GM18858 (cell line): ENCODE measurements around the gene RAB3A.

Source experiments
- ATAC-seq: cut with Tn5 transposase; IDR thresholded peaks from one replicate; pipeline ENCODE4 v1.9.1; 2021; ENCODE audit not compliant: unreplicated experiment

The RAB3A gene

DNA sequence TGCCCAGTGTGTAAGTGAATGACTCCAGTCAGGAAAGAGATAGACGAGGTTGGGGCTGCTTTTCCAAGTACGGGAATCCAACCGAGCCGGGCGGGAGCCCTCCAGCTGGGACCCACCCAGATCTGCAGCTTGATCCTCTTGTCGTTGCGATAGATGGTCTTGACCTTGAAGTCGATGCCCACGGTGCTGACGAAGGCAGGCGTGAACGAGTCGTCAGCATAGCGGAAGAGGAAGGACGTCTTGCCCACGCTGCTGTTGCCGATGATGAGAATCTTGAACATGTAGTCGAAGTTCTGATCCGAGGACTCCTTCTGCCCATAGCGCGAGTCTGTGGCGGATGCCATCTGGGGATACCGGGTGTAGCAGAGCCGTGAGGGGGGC, 1.5 kb downstream of the RAB3A start:
- no peak for ATAC-seq

DNA sequence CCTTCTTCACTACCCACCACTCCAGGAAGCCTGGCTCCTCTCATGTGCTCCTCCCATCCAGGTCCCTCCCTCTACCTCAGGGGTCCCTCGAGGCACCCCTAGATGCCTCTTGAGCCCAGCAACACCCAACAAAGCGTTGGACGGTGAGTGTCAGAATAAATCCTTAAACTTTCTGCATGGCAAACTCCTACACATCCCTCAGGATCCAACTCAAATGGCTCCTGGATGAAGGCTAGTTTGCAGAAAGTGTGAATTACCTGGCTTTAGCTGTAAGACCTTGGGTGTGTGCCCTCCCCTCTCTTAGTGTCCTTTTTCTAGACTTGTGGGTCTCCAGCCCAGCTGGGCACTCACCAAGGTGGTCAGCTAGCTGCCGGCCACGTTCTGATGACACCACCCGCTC, 5.5 kb downstream of the RAB3A start:
- ATAC-seq = no peak

DNA sequence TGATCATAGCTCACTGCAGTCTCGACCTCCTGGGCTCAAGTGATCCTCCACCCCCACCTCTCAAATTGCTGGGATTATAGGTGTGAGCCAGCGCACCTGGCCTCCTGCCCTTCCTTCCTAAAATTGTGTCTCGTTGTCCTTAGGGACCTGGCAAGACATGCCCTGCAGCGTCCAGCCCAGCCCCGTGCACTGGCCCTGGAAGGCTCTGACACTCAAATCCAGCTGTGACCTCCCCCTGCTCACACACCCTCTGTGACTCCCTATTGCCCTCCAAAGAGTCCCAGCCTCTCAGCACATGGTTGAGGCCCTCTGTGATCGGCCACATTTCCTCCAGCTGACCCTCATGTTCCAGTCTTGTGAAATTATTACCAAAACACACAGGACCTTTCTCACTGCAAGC, 5.9 kb downstream of the RAB3A start:
- no peak for ATAC-seq

DNA sequence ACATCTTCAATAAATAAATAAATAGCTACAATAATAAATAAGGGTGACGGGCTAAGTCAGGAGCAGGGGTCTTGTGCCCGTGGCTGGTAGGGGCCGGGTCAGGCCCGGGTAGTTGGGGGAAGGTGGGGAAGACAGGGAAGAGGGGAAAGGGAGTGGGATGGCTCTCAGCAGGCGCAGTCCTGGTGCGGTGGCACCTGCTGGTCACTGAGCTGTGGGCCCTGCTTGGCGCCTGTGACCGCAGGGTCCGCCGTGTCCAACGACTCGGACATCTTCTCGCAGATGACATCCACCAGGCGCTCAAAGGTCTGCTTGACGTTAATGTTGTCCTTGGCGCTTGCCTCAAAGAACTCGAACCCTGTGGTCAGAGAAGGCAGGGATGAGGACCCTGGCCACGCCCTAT, 6.5 kb downstream of the RAB3A start:
- no peak for ATAC-seq

DNA sequence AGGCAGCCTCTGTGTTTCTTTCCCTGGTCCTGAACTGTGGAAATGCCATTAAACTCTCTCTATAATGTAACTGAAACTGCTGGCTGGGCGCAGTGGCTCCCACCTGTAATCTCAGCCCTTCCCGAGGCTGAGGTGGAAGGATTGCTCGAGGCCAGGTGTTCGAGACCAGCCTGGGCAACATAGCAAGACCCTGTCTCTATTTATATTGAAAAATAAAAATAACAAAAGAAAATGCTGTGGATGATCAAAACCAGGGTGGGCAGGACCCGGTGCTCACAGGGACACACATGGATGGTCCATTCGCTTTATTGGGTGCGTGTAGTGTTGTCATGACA, 7.4 kb downstream of the RAB3A start:
- no peak for ATAC-seq

DNA sequence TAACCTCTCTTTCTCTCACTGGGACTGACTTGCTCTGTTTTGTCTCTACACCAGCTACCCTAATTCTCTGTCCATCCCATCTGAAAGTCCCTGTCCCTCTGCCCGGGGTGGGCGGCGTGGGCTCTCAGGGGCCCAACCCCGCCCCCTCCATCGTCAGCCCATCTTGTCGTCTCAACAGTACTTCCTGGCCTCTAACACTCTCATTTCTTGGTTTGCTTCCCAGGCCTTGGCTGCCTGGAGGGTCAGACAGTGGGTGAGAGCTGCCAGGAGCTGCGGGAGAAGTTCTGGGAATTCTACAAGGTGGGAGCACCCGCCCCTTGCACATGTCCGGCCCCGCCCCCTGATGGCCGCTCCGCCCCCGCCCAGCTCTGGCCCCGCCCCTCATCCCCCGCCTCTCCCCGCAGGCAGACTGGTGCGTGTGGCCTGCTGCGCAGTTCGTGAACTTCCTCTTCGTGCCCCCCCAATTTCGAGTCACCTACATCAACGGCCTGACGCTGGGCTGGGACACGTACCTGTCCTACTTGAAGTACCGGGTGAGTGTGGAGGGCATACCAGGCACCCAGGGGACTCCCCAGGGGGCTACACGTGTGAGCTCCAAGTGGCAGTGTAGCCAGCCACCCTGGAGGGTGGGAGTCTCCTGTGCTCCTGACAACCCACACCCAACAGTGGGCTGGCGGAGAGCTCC, 9.1 kb downstream of the RAB3A start:
- ATAC-seq = no peak

DNA sequence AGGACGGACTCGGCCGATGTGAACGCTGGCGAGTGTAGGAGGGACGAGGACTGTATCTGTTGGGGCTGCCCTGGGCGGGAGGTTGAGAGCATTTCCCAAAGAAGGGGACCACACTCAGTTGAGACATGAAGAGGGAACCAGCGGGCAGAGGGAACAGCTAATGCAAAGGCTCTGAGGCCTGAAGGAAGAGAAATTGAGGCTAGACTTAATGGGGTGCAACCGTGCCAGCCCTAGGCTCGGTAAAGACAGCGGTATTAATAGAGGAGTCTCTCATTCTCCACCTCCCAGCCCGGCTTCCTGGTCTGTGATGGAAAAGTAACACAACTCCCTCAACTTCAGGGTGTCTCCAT, 9.7 kb downstream of the RAB3A start:
- no peak for ATAC-seq

DNA sequence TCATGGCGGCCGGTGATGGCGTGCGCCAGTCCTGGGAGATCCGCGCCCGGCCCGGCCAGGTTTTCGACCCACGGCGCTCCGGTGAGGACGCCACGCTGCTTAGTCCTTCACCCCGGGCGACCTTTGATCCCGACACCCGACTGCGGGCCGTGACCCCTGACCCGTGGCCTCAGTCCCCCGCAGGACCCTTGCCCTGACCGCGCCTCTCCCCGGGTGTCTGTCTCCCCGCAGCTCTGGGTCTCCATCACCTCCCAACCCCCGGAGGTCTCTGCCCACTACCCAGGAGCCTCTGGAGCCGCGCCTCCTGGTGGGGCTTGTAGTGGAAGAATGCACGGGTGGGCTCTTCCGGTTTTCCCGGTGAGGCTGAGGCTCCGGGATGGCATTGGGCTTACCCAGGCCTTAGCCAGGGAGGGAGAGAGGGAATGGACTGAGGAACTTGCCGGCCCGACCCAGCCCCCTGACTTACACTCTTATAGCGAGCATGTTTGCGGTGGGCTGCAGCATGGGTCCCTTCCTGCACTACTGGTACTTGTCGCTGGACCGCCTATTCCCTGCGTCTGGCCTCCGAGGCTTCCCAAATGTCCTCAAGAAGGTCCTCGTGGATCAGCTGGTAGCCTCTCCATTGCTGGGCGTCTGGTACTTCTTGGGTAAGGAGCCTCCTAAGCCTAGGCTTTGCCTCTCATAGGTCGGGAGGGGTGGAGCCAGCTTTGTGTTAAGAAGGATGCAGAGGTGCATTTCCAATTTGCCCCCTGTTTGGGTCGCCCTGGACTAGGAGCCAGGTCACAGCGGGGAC, 10.3 kb downstream of the RAB3A start:
- ATAC-seq = no peak

DNA sequence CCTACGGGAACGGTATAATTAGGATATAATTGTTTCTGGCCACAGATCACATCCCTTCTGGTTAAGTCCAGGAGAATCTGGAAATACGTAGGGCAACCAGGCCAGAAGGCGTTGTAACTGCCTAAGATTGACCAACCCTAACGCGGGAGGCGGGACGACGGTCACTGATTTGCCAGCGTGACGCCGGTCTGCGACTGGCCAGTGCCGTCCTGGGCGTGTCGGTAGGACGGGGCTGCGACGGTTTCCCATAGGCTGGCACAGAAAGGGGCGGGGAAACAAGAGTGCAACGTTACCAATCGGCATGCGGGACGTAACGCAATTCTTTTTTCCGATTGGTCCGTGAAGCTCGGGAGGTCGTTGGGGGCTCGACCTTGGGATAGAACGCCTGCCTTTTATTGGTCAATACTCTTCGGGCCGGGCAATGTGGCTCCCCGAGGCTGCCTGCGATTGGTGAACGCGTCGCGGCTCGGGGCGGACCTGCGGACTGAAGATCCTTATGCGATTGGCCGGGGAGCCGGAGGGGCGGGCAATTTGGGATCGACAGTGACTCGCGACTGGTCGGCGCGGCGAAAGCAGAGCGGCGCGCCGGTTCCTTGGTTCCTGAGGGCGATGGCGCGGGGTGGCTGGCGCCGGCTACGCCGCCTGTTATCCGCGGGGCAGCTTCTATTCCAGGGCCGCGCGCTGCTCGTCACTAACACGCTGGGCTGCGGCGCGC, 11.0 kb downstream of the RAB3A start, which contains the start of gene MPV17L2:
Gene MPV17L2, plus strand, starts transcription at position 546 of the 715 bp plus-strand sequence. Its CDS starts 64 bp downstream, at position 610.
- ATAC-seq = peak; percentile 68

DNA sequence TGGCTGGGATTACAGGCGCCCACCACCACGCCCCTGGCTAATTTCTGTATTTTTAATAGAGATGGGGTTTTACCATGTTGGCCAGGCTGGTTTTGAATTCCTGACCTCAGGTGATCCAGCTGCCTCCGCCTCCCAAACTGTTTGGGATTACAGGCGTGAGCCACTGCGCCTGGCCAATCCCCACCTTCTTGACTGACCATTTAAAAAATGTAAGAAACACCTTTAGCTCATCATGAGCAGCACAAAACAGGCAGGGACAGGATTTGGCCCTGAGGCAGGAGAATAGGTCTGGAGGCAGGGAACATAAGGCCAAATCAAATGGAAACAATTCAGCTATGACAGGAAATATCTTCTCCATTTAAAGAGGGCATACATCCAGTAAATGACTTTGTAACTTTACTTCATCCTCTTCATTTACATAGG, 12.2 kb downstream of the RAB3A start:
- no peak for ATAC-seq

DNA sequence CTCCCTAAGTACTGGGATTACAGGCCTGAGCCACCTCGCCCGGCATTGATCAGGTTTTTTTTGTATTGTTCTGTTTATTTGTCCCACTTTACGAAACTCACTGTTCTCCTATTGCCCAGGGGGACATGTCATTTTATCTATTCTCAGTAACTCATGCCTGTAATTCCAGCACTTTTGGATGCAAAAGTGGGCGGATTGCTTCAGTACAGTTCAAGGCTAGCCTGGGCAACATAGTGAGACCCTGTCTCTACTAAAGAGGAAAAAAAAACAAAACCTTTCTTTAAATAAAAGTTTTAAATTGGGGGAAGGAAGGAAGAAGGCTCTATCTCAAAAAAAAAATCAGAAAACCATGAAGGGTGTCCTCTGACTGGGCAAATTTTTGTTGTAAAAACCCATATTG, 13.6 kb downstream of the RAB3A start:
- no peak for ATAC-seq

DNA sequence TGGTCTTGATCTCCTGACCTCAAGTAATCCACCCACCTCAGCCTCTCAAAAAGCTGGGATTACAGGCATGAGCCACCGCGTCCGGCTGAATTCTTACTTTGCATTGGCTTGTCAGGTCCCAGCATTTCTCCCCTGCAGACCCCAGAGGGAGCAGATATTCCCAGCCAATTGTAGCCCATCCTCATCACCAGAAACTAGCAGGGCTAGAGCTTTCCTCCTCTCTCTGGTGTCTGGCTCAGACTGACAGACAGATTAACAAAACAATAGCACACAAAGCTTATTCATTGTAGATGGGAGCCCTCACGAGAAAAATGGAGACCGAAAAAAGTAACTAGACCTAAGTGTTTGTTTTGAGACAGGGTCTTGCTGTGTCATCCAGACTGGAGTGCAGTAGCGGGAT, 18.3 kb downstream of the RAB3A start:
- ATAC-seq = no peak

DNA sequence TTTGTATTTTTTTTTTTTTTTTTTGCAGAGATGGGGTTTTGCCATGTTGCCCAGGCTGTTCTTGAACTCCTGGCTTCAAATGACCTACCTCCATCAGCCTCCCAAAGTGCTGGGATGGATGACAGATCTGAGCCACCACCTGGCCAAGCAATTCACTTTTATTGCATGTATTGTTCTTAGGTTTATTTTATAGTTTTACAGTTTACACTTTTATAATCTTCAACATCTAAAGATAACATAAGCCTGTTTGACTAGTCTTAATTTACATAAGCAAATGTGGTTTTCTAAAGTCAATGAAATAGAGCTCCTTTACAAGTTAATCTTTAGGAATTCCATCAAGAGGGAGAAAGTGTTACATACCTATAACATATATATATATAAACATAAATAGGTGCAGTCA, 20.3 kb downstream of the RAB3A start:
- no peak for ATAC-seq

DNA sequence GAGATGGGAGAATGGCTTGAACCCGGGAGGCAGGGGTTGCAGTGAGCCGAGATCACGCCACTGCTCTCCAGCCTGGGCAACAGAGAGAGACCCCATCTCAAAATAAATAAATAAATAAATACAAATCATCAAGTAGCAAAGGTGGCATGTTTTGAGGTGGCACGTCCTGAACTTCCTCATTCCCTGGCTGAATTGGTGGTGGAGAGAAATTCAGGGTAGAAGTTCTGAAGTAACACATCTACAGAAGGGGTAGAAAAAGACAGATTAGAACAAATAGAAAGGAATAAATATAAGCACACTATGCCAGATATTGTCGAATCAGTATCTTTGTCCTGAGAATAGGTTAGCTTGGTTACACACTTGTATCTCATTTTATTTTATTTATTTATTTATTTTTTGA, 23.9 kb downstream of the RAB3A start:
- ATAC-seq = no peak

DNA sequence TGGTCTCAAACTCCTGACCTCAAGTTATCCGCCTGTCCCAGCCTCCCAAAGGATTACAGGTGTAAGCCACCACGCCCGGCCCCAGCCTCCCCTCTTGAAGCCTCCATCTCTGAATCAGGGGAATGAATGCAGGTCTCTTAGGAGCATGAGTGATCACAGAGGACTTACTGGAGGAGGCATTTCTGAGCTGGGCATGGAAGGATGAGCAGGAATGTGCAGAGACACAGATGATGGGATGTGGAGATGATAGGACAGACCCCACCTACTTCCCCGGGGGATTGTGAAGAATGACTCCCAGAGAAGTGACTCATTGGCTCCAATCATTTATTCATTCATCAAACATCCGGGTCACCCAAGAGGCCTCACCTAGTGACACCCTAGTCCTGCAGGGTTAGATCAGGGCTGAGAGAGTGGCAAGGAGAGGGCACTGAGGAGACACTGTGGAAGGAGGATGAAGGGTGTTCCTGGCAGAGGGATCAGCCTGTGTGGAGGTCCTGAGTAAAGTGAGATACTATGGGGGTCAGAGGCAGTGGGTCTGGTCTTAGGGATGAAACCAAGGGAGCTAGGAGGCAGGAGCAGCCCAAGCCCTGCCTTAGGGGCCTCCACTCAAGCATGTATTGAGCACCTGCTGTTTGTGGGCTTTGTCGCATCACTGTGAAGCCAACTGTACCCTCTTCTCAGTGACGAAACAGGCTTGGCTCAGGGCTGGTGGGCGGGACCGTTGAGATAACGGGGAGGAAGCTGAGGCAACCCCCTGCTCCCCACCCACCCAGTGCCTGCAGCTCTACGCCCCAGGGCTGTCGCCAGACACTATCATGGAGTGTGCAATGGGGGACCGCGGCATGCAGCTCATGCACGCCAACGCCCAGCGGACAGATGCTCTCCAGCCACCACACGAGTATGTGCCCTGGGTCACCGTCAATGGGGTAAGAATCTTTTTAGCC, 27.2 kb downstream of the RAB3A start:
- no peak for ATAC-seq

DNA sequence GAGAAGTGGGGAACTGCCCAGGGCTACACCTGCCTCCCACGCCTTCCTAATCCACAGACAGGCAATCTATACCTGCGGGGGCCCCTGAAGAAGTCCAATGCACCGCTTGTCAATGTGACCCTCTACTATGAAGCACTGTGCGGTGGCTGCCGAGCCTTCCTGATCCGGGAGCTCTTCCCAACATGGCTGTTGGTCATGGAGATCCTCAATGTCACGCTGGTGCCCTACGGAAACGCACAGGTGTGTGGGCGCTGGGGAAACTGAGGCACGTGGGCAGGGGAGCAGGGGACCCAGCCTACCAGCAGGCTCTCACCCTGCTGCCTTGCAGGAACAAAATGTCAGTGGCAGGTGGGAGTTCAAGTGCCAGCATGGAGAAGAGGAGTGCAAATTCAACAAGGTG, 28.9 kb downstream of the RAB3A start:
- ATAC-seq = no peak

DNA sequence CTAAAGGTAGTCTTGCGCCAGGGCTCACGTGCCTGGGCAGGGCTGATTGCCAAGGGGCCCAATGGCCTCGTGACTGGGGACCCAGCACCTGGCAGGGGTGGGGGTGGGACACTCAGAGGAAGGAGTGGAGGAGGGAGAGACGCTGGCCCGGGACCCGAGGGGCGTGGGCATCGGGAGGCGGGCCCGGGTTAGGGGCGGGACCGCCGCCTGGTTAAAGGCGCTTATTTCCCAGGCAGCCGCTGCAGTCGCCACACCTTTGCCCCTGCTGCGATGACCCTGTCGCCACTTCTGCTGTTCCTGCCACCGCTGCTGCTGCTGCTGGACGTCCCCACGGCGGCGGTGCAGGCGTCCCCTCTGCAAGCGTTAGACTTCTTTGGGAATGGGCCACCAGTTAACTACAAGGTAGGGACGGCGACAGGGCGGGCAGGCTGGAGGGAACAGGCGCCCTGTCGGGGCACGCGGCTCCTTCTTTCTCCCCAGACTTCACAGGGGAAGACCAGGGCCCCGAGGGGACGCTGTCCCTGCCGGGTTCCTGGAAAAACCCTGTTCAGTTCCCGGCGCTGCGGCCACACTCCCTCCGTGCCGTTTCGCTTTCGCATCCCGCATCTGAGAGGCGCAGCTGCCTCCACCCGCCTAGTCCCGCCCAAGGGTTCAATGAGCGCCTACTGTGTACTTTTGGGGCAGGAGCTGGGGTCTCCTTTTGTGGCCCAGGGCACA, 30.1 kb downstream of the RAB3A start, which contains the start of gene IFI30:
Gene IFI30, plus strand, starts transcription at position 242 of the 717 bp plus-strand sequence. Its CDS starts 29 bp downstream, at position 271.
- no peak for ATAC-seq

DNA sequence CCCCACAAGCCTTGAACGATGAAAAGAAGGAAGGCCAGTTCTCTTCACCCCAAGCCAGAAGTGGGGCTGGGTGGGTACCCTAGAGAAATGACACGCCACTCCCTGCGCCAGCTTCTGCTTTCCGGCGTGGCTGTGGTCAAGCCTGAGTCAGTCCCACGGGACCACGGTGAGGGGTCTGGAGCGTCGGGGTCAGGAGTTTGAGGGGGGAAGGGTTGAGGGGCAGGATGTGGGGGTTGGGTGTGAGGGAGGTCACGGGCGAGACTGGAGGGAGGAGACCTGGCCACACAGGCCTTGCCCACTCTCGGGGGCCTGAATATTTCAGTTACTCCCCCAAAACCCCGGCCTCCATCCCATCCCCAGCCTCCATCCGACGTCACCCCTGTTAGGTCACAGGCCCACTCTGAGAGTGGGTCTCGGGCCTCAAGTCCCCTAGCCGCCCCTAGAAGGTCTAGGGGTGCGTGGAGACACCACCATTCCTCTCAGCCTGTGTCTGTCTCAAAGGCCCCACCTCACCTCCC, 30.7 kb downstream of the RAB3A start:
- ATAC-seq = no peak

DNA sequence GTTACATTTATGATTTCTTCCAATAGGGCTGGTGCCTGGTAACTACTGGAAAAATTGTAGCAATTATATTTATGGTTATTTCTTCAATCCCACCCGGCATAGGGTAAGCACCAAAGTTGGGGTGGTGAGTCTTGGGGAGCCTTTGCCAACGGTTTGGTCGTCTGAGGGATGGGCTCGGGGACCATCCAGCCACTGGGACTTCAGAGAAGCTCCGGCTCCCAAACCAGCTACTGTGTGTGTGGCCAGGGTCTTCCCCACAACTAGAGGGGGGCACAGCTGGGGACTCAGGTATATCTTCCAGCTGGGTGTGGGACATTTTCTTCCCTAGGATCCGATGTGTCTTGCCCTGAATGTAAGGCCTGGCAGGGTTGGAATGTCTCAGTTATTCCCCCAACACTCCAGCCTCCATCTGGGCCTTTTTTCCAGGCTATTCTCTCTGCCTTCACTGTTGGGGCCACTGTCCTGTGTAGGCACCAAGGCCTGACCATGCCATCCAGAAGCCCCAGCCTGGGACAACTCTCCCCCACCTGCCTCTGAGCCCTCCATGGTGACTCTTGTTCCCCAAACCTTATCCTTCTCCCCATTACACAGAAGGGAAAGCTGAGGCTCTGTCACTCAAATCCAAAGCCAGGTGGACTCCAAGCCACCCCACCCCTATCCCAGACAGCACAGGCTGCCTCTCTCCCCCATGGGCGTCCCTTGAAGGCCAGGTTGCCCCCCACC, 31.4 kb downstream of the RAB3A start:
- no peak for ATAC-seq
